Uterus (tissue), 2 donors: ENCODE data around the gene DIP2A.

ENCODE experiments used
- CTCF ChIP-seq, 4 experiments: fragments of 200-600 bp in 2 of 4; fragments of 450-650 bp in 2 of 4; sonication (generic) in 2 of 4; IDR thresholded peaks; one replicate each; pipeline ENCODE4 v1.5.1; 2016 to 2019; ENCODE audit warnings: antibody characterized with exemption in 4 of 4, mild to moderate bottlenecking in 2 of 4, moderate library complexity in 1 of 4
- POLR2A ChIP-seq, 2 donors: fragments of 450-650 bp; IDR thresholded peaks; one replicate each; pipeline ENCODE4 v1.6.1; 2016; ENCODE audit warnings: antibody characterized with exemption in 2 of 2, mild to moderate bottlenecking in 1 of 2, moderate library complexity in 1 of 2

- no peak for TF ChIP-seq CTCF (IDR thresholded peaks at IDR 0.05)
- no peak for TF ChIP-seq POLR2A (IDR thresholded peaks at IDR 0.05)
Measured at GRCh38 chr21:46570119-46570518, 111.4 kb downstream of the DIP2A start.
